GM21576 (cell line): ENCODE results near the gene MYH14.

Experiments used
- ATAC-seq: cut with Tn5 transposase; IDR thresholded peaks from one replicate; pipeline ENCODE4 v1.9.1; 2021; ENCODE audit warnings: mild to moderate bottlenecking, moderate library complexity; ENCODE audit not compliant: unreplicated experiment

MYH14 gene

GRCh38 chr19:50286443-50286842 is 83.0 kb downstream of the MYH14 start:
- ATAC-seq = no peak

GRCh38 chr19:50287331-50287730 is 83.9 kb downstream of the MYH14 start:
- no peak for ATAC-seq

- ATAC-seq = no peak
These were observed 85.5 kb downstream of the MYH14 start for GRCh38 chr19:50288954-50289353.

GRCh38 chr19:50290011-50290410 is 86.6 kb downstream of the MYH14 start:
- no peak for ATAC-seq

- ATAC-seq = no peak
These were observed 87.4 kb downstream of the MYH14 start for GRCh38 chr19:50290775-50291174.

- ATAC-seq = no peak
These were observed 88.9 kb downstream of the MYH14 start for GRCh38 chr19:50292216-50292827.

GRCh38 chr19:50293263-50294004 is 90.0 kb downstream of the MYH14 start:
- no peak for ATAC-seq

GRCh38 chr19:50300051-50300450 is 96.6 kb downstream of the MYH14 start:
- ATAC-seq = no peak

GRCh38 chr19:50300814-50301606 is 97.6 kb downstream of the MYH14 start:
- ATAC-seq = no peak

- no peak for ATAC-seq
These were observed 98.2 kb downstream of the MYH14 start for GRCh38 chr19:50301607-50301971.

- no peak for ATAC-seq
These were observed 100.1 kb downstream of the MYH14 start for GRCh38 chr19:50303558-50303957.

GRCh38 chr19:50308991-50309390 is 105.6 kb downstream of the MYH14 start:
- ATAC-seq = no peak

- ATAC-seq = no peak
These were observed 106.1 kb downstream of the MYH14 start for GRCh38 chr19:50309396-50310125.

GRCh38 chr19:50310759-50311465 is 107.5 kb downstream of the MYH14 start:
- no peak for ATAC-seq

GRCh38 chr19:50311723-50312635 is 108.6 kb downstream of the MYH14 start:
- ATAC-seq = no peak

GRCh38 chr19:50312967-50313811 is 109.8 kb downstream of the MYH14 start:
- no peak for ATAC-seq

GRCh38 chr19:50313812-50314536 is 110.6 kb downstream of the MYH14 start:
- no peak for ATAC-seq
